ENCODE results near the gene ZBTB12.

The ZBTB12 gene

GRCh38 chr6:31850765-31851484 is 51.0 kb downstream of the ZBTB12 start:
- Histone ChIP-seq H3K9me3 (0 out of 2 replicates have a peak, but pooled peaks cover 2% of the 10 kb centered on the region), H3K4me1 (no peaks in the 10 kb centered on the region), H3K4me3 (no peak overlapping the region), H3K27me3 (ENCODE audit: low read depth) (no peaks in the 10 kb centered on the region), H3K36me3 (replicated peaks) (no peaks in the 10 kb centered on the region)
- DNase-seq (ENCODE audit: low spot score in 2 of 2) = no peak
- in situ Hi-C loops (cut with MboI; ENCODE audit: low sequenced_read_pairs) = no loop called here
